Activated T-helper 17 cell treated with anti-CD3 and anti-CD28 coated beads, Interleukin-2, amount 50 U/mL, for 72 hours (primary cell): Measurements from ENCODE around the gene DNLZ. TPM values are rescaled to one million over a fixed set of nuclear protein-coding genes. Genes with fewer than 3 reads are reported as not detected.

Source experiments
- ATAC-seq: fragments of 150-1000 bp; cut with Tn5 transposase; replicated peaks from 2 replicates; pipeline ENCODE4 v1.10.0; 2021; ENCODE audit warnings: mild to moderate bottlenecking, moderate library complexity
- H3K27ac Mint-ChIP-seq: one replicate; pipeline ENCODE4 v1.8.0; 2022; ENCODE audit warnings: mixed read lengths
- H3K27me3 Mint-ChIP-seq: one replicate; pipeline ENCODE4 v1.8.0; 2022; ENCODE audit warnings: mixed read lengths
- H3K36me3 Mint-ChIP-seq: one replicate; pipeline ENCODE4 v1.8.0; 2022; ENCODE audit warnings: low read depth, mild to moderate bottlenecking, mixed read lengths
- H3K4me1 Mint-ChIP-seq: one replicate; pipeline ENCODE4 v1.8.0; 2022; ENCODE audit warnings: mixed read lengths
- H3K4me3 Mint-ChIP-seq: one replicate; pipeline ENCODE4 v1.8.0; 2022; ENCODE audit warnings: mild to moderate bottlenecking, mixed read lengths
- H3K9me3 Mint-ChIP-seq: one replicate; pipeline ENCODE4 v1.8.0; 2022; ENCODE audit warnings: mixed read lengths
- total RNA-seq, 2 donors: library from RNA; stranded (reverse); gene quantifications; one replicate each; pipeline ENCODE4 v1.2.3, GENCODE V29; 2022

DNLZ gene
- total RNA-seq, 2 donors from 2014 or later = 10.3 to 24.0 TPM

DNA sequence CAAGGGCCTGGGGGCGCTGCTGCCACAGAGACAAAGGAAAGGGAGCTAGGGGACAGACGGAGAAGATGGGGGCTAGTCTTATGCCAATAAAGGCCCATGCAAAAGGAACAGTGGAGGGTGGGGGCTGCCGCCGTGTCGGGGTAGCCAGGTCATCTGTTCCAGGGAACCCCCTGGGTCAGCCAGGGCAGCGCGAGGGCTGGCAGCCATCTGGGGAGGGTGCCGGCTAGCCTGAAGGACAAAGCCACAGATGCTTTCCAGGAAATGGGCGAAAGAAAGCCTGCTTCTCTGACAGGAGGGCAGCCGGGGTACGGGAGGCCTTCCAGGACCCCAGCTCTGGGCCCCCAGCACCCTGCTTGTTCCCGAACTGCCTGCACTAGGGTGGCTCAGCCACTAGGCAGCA lies 11.6 kb upstream of the DNLZ start:
- peaks cover 21% of the 10 kb centered on the region for H3K36me3 Mint-ChIP-seq
- ATAC-seq = no peak
- no peaks in the 10 kb centered on the region for H3K9me3 Mint-ChIP-seq
- no peaks in the 10 kb centered on the region for H3K4me1 Mint-ChIP-seq
- H3K27me3 Mint-ChIP-seq = no peaks in the 10 kb centered on the region
- H3K27ac Mint-ChIP-seq = no peak overlapping the region
- H3K4me3 Mint-ChIP-seq = no peak overlapping the region

DNA sequence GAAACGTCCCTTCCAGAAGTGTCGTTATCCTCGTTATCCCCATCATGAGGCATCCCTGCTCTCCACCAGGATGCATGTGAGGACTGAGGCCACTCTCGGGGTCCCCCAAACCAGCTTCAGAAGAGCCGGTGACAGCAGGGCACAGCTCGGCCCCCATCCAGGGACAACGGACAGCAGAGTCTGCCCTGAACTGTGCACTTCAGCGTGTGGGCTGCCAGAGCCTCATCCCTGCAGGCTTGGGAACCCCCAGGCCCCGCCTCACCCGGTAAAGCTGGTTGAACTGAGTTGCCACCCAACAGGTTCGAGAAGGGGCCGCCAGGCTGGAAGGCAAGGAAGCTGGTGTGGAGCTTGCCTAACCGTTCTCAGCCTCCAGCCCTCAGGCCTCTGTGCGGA lies 10.6 kb upstream of the DNLZ start:
- Mint-ChIP-seq H3K36me3 (peaks cover 14% of the 10 kb centered on the region), H3K4me3 (no peak overlapping the region), H3K27me3 (no peaks in the 10 kb centered on the region), H3K4me1 (no peaks in the 10 kb centered on the region), H3K27ac (no peak overlapping the region), H3K9me3 (no peaks in the 10 kb centered on the region)
- no peak for ATAC-seq

DNA sequence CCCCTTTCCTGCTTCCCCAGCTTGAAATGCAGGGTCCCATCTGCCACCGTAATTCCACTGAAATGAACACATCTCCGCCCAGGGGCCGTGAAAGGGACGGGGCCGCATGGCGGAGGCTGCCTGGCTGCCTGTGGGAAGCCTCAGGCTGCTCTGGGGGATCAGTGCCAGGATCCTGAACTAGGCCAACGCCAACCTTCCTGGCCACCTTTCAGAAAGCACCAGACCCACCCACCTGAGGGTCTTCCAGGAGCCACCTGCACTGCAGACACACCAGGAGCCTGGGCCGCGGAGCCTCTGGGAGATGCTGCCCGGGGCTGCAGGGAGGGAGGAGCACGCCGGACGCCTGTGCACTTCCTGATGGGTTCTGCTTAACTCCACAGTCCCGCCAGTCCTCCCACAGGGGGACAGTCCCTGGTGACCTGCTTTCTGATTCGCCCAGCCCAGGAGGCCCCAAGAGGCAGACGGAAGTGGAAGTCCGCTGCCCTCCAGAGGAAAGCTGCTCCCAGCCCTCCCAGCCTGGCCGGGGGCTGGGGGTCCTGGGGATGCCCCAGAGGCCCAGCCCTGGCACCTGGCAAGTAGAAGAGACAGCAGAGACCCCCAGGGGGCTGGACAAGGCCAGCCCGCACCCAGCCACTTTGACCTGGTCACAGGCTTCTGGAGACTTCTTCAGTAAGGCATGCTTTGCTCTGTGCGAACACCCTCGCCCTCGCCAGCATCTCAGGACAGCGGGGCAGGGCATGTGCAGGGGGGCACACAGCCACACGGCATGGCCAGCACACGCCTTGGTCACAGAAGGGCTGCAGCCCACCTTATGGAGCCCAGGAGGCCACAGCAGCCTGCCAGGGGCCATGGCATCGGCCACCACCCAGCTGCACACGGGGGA lies 10.0 kb upstream of the DNLZ start, which contains the start of gene CARD9:
CARD9 (minus strand) TSS at position 370 of the 883 bp plus-strand sequence. CDS start 1,591 bp downstream, outside the sequence.
- peak; percentile 90 for ATAC-seq
- Mint-ChIP-seq H3K9me3 (no peaks in the 10 kb centered on the region), H3K27ac (no peak within 1 kb of the TSS), H3K27me3 (no peaks in the 10 kb centered on the region), H3K4me3 (peak within 1 kb of the TSS; percentile 62), H3K36me3 (peaks cover 9% of the 10 kb centered on the region), H3K4me1 (no peaks in the 10 kb centered on the region)

DNA sequence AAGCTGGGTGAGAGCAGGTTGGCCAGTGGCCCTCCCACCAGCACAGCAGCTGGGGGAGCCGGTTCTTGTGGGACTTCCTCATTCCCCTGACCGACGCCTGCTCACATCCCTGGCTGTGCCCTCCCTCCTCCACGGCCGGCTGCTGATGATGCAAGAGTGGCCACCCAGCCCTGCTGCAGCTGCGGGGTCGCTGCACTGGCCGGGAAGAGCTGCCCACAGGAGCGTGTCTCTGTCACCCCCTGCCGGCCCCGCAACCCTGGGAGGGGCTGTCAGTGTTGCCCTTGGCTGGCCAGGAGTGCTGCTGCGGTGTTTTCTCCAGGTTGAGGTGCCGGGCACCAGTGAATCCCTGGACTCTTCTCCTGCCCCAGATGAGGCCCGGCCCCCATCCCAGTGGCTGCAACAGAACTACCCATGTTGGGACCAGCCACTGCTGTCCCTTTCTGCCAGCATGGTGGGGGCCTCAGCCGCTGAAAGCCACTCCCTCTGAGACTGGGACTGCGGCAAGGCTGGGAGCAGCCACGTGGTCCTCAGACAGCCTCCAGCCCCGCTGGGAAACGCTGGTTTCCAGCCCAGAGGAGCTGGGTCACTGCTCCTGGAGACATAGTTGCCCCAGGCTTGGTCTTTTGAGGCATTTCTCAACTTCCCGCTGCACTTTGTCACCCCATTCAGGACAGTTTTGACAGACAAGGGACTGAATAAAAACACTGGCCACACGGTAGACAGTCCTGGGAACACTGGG lies 9.2 kb upstream of the DNLZ start:
- Mint-ChIP-seq H3K36me3 (peaks cover 9% of the 10 kb centered on the region), H3K4me1 (no peaks in the 10 kb centered on the region), H3K4me3 (peak overlapping the region; percentile 62)

DNA sequence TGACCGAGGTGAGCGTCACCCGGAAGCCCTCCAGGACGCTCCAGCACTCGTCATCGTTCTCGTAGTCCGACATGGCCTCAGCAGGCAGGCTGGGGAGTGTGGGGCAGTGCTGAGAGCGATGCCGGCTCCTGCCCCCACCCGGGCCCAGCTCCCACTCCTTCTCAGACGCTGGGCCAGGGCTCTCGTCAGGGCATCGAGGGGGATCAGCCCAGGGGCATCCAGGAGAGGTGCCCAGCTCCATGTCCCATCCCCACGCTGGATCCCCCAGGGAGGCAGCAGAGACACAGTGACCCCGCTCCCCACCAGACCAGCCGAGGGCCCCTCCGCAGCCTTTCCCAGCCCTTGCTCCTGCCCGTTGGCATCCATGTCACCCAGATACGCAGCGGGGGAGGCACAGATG lies 8.5 kb upstream of the DNLZ start:
- Mint-ChIP-seq H3K4me1 (no peaks in the 10 kb centered on the region), H3K27ac (no peak overlapping the region), H3K36me3 (peaks cover 9% of the 10 kb centered on the region), H3K27me3 (no peaks in the 10 kb centered on the region), H3K9me3 (no peaks in the 10 kb centered on the region), H3K4me3 (no peak overlapping the region)
- no peak for ATAC-seq

More for the DNA sequence above, 9.2 kb upstream of the DNLZ start:
- H3K27me3 Mint-ChIP-seq = no peaks in the 10 kb centered on the region
- no peak overlapping the region for H3K27ac Mint-ChIP-seq
- H3K9me3 Mint-ChIP-seq = no peaks in the 10 kb centered on the region
- no peak for ATAC-seq

DNA sequence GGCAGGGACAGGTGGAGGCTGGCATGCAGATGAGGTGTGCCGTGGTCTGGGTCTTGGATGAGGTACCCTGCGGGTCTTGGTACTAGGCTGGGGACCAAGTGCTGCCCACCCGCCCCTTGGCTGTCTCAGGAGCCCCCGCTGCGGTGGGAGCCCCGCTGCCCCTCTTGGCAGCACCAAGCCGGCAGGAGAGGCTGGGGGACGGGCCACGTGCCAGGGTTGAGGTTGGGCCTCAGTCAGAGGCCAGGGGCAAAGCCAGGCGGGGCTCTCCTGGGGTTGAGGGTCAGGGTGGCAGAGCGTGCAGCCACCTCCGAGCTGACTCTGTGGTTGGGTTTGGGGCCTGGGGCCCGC lies 8.0 kb upstream of the DNLZ start:
- no peak for ATAC-seq
- Mint-ChIP-seq H3K4me3 (no peak overlapping the region), H3K27ac (no peak overlapping the region), H3K36me3 (peaks cover 9% of the 10 kb centered on the region), H3K27me3 (no peaks in the 10 kb centered on the region), H3K4me1 (no peaks in the 10 kb centered on the region), H3K9me3 (no peaks in the 10 kb centered on the region)

DNA sequence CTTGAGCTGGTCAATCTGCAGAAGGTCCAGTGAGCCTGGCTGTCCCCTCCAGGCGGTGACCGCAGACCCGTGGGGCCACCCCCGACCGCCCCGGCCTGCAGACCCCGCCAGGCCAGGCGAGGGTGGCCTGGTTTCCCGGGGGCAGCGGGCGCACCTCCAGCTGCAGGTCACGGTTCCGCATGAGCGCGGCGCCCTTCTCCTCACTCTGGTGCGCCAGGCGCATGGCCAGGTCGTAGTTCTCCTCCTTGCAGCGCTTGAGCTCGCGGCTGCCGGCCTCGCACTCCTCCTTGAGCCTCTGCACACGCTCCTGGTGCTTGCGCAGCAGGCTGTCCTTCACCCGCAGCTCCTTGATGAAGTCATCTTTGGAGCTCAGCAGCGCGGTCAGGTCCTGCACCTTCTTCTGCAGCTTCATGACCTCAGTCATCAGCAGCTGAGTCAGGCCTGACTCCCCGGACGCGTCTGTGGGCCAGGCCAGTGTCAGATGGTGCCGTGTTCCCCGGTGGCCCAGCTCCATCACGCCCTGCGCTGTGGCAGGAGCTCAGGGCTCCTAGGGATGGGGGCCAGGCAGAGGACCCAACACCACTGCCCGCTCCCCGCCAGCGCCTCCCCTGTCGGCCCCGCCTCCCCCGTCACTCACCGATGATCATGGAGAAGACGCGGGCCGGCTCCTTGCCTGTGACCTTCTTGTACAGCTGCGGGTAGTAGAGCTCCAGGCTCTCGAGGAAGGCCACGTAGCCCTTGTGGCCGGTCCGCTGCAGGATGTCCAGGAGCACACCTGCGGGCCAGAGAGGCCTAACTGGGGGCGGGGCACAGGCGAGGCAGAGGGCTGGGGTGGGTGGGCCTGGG lies 7.4 kb upstream of the DNLZ start:
- Mint-ChIP-seq H3K9me3 (no peaks in the 10 kb centered on the region), H3K4me3 (no peak overlapping the region), H3K27ac (no peak overlapping the region), H3K36me3 (peaks cover 9% of the 10 kb centered on the region), H3K4me1 (no peaks in the 10 kb centered on the region), H3K27me3 (no peaks in the 10 kb centered on the region)
- ATAC-seq = no peak

DNA sequence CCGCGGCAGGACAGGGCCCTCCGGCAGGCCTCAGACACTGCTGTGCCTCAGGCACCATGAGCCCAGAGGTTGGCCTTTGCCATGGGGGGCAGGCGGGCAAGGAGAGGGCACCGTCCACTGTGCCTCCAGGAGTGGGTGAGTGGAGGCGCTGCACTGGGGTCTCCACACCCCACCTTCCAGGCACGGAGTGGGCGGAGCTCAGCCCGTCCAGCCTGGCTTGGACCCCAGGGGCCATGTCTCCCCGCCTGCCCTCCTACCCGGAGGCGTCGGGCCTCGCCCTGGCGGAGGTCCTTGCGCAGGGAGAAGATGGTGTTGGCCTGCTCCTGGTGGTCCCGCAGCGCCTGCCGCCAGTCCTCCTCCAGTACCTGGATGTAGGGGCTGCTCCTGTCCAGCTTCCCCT lies 6.5 kb upstream of the DNLZ start:
- Mint-ChIP-seq H3K9me3 (no peaks in the 10 kb centered on the region), H3K27me3 (no peaks in the 10 kb centered on the region), H3K4me1 (no peaks in the 10 kb centered on the region), H3K27ac (no peak overlapping the region), H3K4me3 (no peak overlapping the region), H3K36me3 (peaks cover 8% of the 10 kb centered on the region)
- no peak for ATAC-seq

DNA sequence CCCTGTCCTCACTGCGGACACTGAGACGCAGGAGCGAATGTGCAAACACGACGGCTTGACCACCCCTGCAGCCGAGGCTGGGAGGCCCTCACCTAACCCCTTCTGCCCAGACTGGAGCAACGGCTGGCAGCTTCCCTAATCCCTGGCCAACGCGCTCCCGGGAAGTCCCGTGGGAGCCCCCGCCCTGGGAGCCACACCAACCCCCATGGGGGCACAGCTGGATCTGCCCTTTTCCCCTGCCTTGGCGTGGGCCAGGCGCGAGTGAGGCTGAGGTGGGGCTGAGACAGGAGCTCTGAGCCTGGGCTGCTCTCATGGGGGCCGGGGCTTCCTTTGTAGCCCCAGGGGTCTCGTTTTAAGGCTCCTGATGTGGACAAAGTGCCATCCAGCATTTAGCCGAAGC lies 4.6 kb upstream of the DNLZ start:
- no peak overlapping the region for H3K4me3 Mint-ChIP-seq
- H3K27ac Mint-ChIP-seq = no peak overlapping the region
- no peaks in the 10 kb centered on the region for H3K36me3 Mint-ChIP-seq

DNA sequence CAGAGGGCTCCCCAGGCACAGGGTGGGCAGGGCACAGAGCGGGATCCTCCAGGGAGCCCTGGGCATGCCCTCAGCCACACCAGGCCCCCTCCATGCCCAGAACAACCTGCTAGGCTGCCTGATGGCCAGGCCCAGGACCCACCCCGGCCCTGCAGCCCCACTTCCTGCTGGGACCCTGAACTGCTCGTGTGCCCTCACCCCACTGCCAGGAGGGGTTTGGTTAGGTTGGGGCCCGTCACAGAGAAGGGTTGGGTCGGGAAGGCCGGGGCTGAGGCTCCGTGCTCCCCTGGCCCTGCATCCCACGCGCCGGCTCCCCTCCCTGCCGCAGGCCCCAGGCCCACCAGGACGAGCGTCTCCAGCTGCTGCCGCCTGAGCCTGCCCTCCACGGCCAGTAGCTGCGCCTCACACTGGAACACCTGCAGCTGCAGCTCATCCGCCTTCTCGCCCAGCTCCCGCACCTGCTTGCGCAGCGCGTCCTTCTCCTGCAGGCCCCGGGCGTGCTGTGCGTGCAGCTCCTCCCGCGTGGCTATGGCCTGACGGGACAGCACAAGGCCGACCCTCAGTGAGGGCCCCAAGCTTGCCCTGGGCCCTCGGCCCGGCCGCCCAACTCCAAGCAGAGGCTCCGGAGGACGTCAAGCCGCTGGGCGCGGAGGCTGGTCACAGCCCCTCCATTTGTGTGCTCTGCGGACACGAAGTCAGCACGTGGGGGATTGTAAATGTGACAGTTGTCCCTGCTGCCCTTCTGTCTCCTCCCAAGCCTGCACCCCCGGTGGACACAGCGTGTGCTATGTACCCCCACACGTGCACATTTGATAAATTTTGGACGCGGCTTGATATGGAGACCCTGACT lies 4.0 kb upstream of the DNLZ start:
- ATAC-seq = no peak
- H3K27ac Mint-ChIP-seq = no peak overlapping the region
- no peak overlapping the region for H3K4me3 Mint-ChIP-seq
- H3K27me3 Mint-ChIP-seq = no peaks in the 10 kb centered on the region
- no peaks in the 10 kb centered on the region for H3K4me1 Mint-ChIP-seq
- H3K9me3 Mint-ChIP-seq = no peaks in the 10 kb centered on the region
- H3K36me3 Mint-ChIP-seq = peaks cover 6% of the 10 kb centered on the region

More for the DNA sequence above, 4.6 kb upstream of the DNLZ start:
- Mint-ChIP-seq H3K27me3 (no peaks in the 10 kb centered on the region), H3K9me3 (no peaks in the 10 kb centered on the region), H3K4me1 (no peaks in the 10 kb centered on the region)
- no peak for ATAC-seq

DNA sequence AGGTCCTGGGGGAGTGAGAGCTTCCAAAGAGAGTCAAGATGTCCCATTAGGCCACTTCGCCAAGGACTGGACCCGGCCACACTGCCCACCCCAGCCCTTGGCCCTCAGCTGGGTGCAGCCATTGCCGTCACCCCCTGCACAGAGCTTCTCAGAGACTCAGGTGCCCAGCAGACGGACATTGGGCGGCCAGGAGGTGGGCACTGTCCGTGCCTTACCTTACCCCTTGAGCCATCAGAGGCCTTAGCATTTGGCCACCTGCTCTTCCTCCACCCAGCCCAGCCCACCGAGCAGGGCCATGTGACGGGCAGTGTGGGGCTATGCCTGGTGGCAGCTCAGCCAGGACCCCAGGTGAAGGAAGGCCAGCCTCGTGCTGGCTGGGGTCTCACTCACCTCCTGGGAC lies 3.3 kb upstream of the DNLZ start:
- Mint-ChIP-seq H3K27ac (no peak overlapping the region), H3K4me3 (no peak overlapping the region), H3K4me1 (no peaks in the 10 kb centered on the region), H3K9me3 (no peaks in the 10 kb centered on the region), H3K36me3 (peaks cover 7% of the 10 kb centered on the region), H3K27me3 (no peaks in the 10 kb centered on the region)
- no peak for ATAC-seq

DNA sequence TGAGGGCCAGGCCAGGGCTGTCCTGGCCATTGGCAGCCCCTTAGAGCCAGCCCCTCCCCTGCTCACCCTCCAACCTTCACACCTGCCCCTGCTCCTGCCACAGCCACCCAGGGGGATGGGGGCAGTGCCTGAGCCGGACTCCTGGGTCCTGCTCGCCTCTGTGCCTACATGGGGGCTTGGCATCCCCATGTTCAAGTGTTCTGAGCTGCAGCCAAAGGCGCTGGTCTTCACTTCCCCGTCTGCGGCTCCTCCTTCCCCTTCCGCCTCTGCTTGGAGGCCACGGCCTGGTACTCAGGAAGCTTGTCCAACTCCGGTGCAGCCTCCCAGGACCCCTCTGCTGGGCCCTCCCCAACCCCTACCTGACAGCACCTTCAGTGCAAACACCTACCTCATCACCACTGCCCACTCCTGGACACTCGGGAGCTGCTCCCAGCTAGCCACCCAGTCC lies 2.3 kb upstream of the DNLZ start:
- no peaks in the 10 kb centered on the region for H3K9me3 Mint-ChIP-seq
- H3K4me1 Mint-ChIP-seq = no peaks in the 10 kb centered on the region
- no peak overlapping the region for H3K27ac Mint-ChIP-seq
- no peaks in the 10 kb centered on the region for H3K27me3 Mint-ChIP-seq
- no peak for ATAC-seq
- peaks cover 7% of the 10 kb centered on the region for H3K36me3 Mint-ChIP-seq
- H3K4me3 Mint-ChIP-seq = no peak overlapping the region

DNA sequence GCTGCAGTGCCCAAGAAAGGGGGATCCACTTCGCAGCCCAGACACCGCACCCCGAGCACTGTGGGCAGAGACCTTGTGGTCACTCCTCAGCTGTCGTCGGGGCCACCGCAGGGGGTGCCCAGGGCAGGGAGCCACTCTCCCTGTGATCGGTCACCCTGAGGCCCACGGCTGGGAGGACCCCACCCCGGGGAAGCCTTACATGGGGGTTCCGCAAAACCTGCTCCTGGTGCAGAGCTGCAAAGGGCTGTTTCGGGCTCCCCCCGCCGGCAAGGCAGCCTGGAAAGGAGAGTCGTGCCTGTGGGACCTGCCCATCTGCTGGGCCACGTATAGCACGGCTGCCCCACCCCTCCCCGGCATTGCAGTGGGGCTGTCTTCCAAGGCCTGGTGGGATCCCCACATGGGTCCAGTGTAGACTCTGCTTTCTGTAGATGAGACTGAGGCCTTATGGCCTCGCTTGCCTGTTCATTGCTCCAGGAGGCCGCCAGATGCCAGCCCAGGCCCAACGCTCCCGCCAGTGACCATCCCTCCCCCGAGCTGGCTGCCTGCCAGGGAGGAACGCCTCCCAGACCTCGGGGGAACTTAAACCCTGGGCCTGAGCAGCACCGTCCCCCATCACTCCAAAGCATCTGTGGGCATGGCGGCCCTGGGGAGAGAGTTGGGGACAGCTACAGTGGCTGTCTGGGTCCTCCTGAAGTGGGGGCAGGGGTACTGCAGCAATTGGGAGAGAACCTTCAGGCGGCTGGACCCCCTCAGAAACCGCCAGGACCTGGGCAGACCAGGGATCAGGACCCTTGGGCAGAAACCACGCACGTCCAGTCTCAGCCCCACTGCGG lies 1.6 kb upstream of the DNLZ start:
- H3K27me3 Mint-ChIP-seq = no peaks in the 10 kb centered on the region
- H3K4me1 Mint-ChIP-seq = no peaks in the 10 kb centered on the region
- ATAC-seq = no peak
- no peaks in the 10 kb centered on the region for H3K9me3 Mint-ChIP-seq
- H3K36me3 Mint-ChIP-seq = peaks cover 7% of the 10 kb centered on the region
- no peak overlapping the region for H3K4me3 Mint-ChIP-seq
- H3K27ac Mint-ChIP-seq = no peak overlapping the region
